OCI-LY3 (cell line): Measurements from ENCODE around the gene VIPR2.

Experiments used
- H2AFZ ChIP-seq: fragments of 200-600, 300-600 bp; shearing (Covaris generic); 2 replicates; pipeline ENCODE4 v1.6.0; 2014; ENCODE audit warnings: antibody characterized with exemption, low read depth, low read length
- H3K27ac ChIP-seq: fragments of 200-600, 300-600 bp; sonication (generic); 2 replicates; pipeline ENCODE4 v1.5.1; 2014; ENCODE audit warnings: mild to moderate bottlenecking, low read length, moderate library complexity, mixed read lengths
- H3K27me3 ChIP-seq: fragments of 200-600, 300-600 bp; sonication (generic); 2 replicates; pipeline ENCODE4 v1.6.1; 2014; ENCODE audit warnings: low read depth, low read length, mixed read lengths
- H3K36me3 ChIP-seq: fragments of 200-600, 300-600 bp; sonication (generic); replicated peaks from 2 replicates; pipeline ENCODE3; 2014; ENCODE audit warnings: low read depth, low read length, mixed read lengths
- H3K4me1 ChIP-seq: fragments of 300-600, 200-600 bp; sonication (generic); 2 replicates; pipeline ENCODE4 v1.6.1; 2014; ENCODE audit warnings: low read length, mixed read lengths
- H3K4me2 ChIP-seq: fragments of 200-600, 300-600 bp; sonication (generic); 2 replicates; pipeline ENCODE4 v1.6.1; 2014; ENCODE audit warnings: low read length, mixed read lengths
- H3K4me3 ChIP-seq: fragments of 300-600, 200-600 bp; sonication (generic); 2 replicates; pipeline ENCODE4 v1.5.1; 2014; ENCODE audit warnings: antibody characterized with exemption, mild to moderate bottlenecking, low read length, moderate library complexity
- H3K79me2 ChIP-seq: fragments of 300-600, 200-600 bp; shearing (Covaris generic); 2 replicates; pipeline ENCODE4 v1.6.1; 2014; ENCODE audit warnings: mild to moderate bottlenecking, low read length, mixed read lengths
- H3K9ac ChIP-seq: fragments of 300-600, 200-600 bp; shearing (Covaris generic); 2 replicates; pipeline ENCODE4 v1.6.0; 2014; ENCODE audit warnings: mild to moderate bottlenecking, low read length, moderate library complexity
- H3K9me3 ChIP-seq: fragments of 200-600, 300-600 bp; shearing (Covaris generic); 2 replicates; pipeline ENCODE4 v1.6.1; 2014; ENCODE audit warnings: low read length, mixed read lengths; ENCODE audit not compliant: insufficient read depth
- H4K20me1 ChIP-seq: fragments of 200-600, 300-600 bp; sonication (generic); 2 replicates; pipeline ENCODE4 v1.6.1; 2016; ENCODE audit warnings: low read length, mixed read lengths; ENCODE audit not compliant: insufficient read depth
- EZH2phosphoT487 ChIP-seq: fragments of 200-600 bp; shearing (Covaris generic); IDR thresholded peaks from 2 replicates; pipeline ENCODE4 v1.6.1; 2018; ENCODE audit warnings: antibody characterized with exemption, mixed run types, low read depth
- TF ChIP-seq, protein P1 (sequence below): fragments of 200-600, 300-600 bp; sonication (generic); IDR thresholded peaks from 2 replicates; pipeline ENCODE4 v1.5.1; 2014; ENCODE audit warnings: antibody characterized with exemption, low read length, low read depth

VIPR2 gene

DNA sequence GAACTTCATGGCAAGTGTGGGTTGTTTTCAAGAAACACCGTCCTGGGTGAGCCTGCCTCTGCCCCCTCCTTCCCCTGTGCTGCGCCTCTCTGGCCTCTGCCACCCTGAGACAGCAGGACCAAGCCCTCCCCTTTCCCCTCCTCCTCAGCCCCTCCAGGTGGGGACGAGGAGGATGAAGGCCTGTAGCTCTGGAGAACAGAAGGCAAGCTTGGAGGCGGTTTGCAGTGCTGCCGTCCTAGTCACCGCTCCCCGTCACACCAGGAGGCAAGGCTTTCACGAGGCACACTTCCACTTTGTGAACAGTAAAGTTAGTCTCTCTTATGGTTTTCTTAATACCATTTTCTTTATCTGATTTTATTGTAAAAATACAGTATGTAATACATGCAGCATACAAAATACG is 8.8 kb upstream of the VIPR2 start:
- Histone ChIP-seq H3K4me3 (no peak overlapping the region), H3K9me3 (no peaks in the 10 kb centered on the region), H3K4me1 (no peaks in the 10 kb centered on the region), H4K20me1 (no peaks in the 10 kb centered on the region), H3K9ac (no peak overlapping the region), H3K27ac (no peak overlapping the region), H3K27me3 (no peaks in the 10 kb centered on the region), H3K79me2 (no peaks in the 10 kb centered on the region), H3K36me3 (no peaks in the 10 kb centered on the region), H2AFZ (no peak overlapping the region), H3K4me2 (no peak overlapping the region)
- TF ChIP-seq EZH2phosphoT487 = no peak
- TF ChIP-seq, protein P1, sequence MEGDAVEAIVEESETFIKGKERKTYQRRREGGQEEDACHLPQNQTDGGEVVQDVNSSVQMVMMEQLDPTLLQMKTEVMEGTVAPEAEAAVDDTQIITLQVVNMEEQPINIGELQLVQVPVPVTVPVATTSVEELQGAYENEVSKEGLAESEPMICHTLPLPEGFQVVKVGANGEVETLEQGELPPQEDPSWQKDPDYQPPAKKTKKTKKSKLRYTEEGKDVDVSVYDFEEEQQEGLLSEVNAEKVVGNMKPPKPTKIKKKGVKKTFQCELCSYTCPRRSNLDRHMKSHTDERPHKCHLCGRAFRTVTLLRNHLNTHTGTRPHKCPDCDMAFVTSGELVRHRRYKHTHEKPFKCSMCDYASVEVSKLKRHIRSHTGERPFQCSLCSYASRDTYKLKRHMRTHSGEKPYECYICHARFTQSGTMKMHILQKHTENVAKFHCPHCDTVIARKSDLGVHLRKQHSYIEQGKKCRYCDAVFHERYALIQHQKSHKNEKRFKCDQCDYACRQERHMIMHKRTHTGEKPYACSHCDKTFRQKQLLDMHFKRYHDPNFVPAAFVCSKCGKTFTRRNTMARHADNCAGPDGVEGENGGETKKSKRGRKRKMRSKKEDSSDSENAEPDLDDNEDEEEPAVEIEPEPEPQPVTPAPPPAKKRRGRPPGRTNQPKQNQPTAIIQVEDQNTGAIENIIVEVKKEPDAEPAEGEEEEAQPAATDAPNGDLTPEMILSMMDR = no peak

DNA sequence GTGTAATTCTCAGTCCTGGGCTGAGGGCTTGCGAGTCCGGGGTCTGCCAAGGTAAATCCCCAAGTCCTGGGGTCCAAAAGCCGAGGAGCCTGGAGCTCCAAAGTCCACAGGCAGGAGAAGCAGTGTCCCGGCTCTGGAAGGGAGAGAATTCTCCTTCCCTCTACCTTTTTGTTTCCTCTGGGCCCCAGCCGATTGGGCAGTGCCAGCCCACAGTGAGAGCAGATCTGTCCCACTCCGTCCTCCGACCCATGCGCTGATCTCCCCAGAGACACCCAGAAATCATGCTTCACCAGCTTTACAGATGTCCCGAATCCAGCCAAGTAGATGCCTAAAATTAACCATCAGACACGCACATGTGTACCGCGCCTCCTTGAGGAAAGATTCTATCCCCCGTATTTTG is 8.1 kb upstream of the VIPR2 start:
- Histone ChIP-seq H3K9me3 (no peaks in the 10 kb centered on the region), H3K27ac (no peak overlapping the region), H3K4me1 (no peaks in the 10 kb centered on the region), H4K20me1 (no peaks in the 10 kb centered on the region), H3K36me3 (no peaks in the 10 kb centered on the region), H3K4me3 (no peak overlapping the region), H3K79me2 (no peaks in the 10 kb centered on the region), H3K9ac (no peak overlapping the region), H3K4me2 (no peak overlapping the region), H3K27me3 (no peaks in the 10 kb centered on the region), H2AFZ (no peak overlapping the region)
- TF ChIP-seq, protein P1 = no peak
- TF ChIP-seq EZH2phosphoT487 = no peak

DNA sequence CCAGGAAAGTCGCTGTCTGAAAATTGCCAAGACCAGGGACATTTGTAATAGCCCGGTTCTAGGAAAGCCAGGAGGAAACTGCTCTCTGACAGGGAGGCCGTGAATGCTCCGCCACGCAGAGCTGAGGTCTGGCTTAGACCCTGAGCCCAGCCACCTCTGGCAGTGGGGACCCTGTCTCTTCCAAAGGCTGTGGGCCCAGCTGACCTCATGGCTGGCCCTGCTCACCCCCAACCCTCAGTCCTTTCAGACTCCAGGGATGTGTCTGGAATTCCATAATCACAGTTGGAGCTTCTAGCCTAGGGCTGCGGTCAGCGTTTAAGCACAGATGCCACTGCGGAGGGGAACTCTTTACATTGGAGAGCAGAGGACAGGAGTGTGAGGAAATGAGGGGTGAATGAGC is 6.6 kb upstream of the VIPR2 start:
- Histone ChIP-seq H3K27ac (no peak overlapping the region), H3K4me3 (no peak overlapping the region), H3K9me3 (no peaks in the 10 kb centered on the region), H2AFZ (no peak overlapping the region), H3K36me3 (no peaks in the 10 kb centered on the region), H4K20me1 (no peaks in the 10 kb centered on the region), H3K9ac (no peak overlapping the region), H3K4me1 (no peaks in the 10 kb centered on the region), H3K27me3 (no peaks in the 10 kb centered on the region), H3K4me2 (no peak overlapping the region), H3K79me2 (no peaks in the 10 kb centered on the region)
- TF ChIP-seq EZH2phosphoT487 = no peak
- TF ChIP-seq, protein P1 = no peak

DNA sequence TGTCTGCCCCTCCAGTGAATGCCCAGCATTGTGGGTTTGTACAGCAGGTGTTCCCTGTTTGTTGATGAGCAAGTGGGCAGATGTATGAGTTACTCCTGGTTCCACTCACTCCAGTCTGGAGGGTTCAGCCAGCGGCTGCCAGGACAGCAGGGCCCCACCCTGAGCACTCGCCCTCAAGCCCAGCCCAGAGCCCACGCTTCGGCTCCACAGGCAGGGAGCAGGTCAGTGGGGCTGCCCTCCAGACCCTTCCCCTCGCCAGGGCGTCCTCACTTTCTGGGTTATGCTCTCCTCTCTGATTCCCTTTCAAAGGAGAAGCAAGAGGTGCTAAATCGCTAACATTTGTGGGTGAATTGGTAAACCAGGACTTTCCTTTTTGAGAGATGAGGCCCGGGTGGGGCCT is 4.8 kb upstream of the VIPR2 start:
- TF ChIP-seq EZH2phosphoT487 = no peak
- TF ChIP-seq, protein P1 = no peak
- no peaks in the 10 kb centered on the region for H3K36me3 ChIP-seq
- H3K4me2 ChIP-seq = no peak overlapping the region
- no peaks in the 10 kb centered on the region for H3K27me3 ChIP-seq
- no peak overlapping the region for H3K9ac ChIP-seq
- no peak overlapping the region for H2AFZ ChIP-seq
- H3K79me2 ChIP-seq = no peaks in the 10 kb centered on the region
- H3K4me1 ChIP-seq = no peaks in the 10 kb centered on the region
- no peak overlapping the region for H3K27ac ChIP-seq
- no peaks in the 10 kb centered on the region for H3K9me3 ChIP-seq
- H4K20me1 ChIP-seq = no peaks in the 10 kb centered on the region
- no peak overlapping the region for H3K4me3 ChIP-seq
